A172 (cell line): ENCODE measurements around the gene NKX1-1. TPM values are rescaled to one million over a fixed set of nuclear protein-coding genes. Genes with fewer than 3 reads are reported as not detected.
"Not testable (repeated sequence)": the region's sequence is repeated elsewhere in the genome, so short reads cannot be mapped to it uniquely, and the experiment has no call there.

ENCODE experiments used
- DNase-seq: peaks from one replicate; pipeline ENCODE4 v3.0.0-alpha.2; 2015; ENCODE audit warnings: low spot score
- total RNA-seq: library from RNA; depleted of rRNA; stranded (reverse); fragments of >200 nt; shearing (Covaris generic); gene quantifications from 2 replicates; pipeline ENCODE4 v1.2.3, GENCODE V29; 2014; rRNA removed

Gene NKX1-1
- total RNA-seq: not detected in 2 replicates

DNA sequence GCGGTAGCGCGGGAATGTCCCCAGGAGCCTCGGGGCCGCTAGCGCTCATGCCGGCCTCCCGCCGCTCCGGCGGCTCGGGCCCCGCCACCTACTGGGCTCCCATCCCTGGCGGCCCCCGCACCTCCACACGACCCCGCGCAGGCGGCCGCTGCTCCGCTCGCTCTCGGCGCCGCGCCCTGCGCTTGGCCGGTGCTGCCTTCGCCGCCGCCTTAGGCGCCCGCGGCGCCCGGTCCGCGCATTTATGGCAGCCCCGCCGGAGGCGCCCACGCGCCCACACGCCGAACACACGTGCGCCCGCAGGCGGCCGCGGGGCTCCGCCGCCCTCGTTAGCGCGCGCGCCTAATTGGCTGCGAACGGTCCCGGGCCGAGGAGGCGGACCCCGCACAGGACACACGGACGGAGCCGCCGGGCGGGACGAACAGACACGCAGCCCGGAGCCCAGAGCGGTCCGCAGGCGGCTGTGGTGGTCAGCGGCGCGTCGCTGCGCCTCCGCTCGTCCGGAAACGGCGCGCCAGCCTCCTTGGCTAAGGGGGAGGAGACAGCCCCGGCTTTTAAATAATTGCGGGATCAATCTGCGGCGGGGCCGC, at the start of gene NKX1-1:
TSS of gene NKX1-1 (minus strand) at position 49 of the 587 bp plus-strand sequence. CDS start at position 49, 0 bp downstream.
- DNase-seq: no peak

- no peak for DNase-seq
Measured at GRCh38 chr4:1453731-1454130, 47.5 kb upstream of the NKX1-1 start.

- DNase-seq: no peak
Measured at GRCh38 chr4:1452431-1453051, 46.3 kb upstream of the NKX1-1 start.

GRCh38 chr4:1451752-1452122, 45.5 kb upstream of the NKX1-1 start:
- DNase-seq: no peak

GRCh38 chr4:1451106-1451751, 45.0 kb upstream of the NKX1-1 start:
- no peak for DNase-seq

DNA sequence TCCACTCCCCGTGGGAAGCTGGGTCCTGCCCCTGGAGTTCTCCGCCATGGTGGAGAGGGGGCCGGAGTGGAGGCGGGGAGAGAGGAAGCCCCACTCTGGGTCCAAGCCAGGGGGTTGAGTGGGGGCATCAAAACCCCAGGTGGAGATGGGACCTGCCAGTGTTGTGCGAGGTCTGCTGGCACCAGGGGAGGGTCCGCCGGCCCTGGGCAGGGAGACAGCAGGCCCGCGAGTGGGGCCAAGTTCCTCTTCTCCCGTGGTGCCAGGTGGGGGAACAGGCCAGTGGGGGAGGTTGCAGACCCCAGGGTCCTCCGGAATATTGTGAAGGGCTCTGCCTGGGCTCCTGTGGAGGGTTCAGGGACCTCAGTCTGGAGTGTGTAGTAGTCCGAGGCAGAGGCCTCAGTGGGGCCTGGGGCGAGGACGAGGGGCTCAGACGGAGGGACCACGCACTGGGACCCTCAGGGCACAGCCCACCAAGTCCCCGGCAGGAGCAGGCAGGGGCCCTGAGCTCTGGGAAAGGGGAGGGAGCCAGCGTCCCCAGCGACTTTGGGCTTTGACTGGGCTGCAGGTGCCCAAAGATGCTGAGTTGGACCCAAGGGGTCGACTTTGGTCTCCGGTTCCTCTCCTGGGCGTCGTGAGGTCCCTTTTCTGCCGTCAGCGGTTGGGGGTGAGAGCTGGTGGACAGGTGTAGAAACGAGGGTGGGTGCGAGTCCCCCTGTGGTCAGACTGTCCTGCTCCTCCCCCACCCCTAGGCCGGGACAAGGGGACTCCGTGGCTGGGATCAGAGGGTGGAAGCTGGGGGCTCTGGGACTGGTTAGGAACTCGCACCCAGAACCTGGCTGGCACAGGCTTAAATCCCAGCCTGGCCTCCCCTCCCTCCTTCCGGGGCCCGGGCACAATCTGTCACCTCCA, 43.8 kb upstream of the NKX1-1 start:
- DNase-seq: no peak

DNA sequence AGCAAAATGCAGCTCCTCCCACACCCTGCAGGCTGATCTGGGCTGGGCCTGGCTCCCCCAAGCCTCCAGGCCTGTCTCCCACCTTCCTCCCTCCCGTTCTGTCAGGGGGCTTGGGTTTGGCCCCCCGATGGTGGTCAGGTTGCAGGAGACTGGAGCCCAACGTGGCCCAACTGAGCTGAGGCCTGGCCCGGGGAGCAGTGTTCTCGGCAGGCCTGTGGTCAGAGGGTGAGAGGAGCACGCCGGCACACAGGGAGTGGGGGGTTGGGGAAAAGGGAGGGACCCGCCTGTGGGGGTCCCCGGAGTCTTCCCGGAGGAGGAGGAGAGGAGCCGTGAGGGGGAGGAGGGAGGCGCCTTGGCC, 43.2 kb upstream of the NKX1-1 start:
- no peak for DNase-seq

- no peak for DNase-seq
Measured at GRCh38 chr4:1448589-1449420, 42.6 kb upstream of the NKX1-1 start.

GRCh38 chr4:1447676-1448588, 41.7 kb upstream of the NKX1-1 start:
- DNase-seq: no peak

DNA sequence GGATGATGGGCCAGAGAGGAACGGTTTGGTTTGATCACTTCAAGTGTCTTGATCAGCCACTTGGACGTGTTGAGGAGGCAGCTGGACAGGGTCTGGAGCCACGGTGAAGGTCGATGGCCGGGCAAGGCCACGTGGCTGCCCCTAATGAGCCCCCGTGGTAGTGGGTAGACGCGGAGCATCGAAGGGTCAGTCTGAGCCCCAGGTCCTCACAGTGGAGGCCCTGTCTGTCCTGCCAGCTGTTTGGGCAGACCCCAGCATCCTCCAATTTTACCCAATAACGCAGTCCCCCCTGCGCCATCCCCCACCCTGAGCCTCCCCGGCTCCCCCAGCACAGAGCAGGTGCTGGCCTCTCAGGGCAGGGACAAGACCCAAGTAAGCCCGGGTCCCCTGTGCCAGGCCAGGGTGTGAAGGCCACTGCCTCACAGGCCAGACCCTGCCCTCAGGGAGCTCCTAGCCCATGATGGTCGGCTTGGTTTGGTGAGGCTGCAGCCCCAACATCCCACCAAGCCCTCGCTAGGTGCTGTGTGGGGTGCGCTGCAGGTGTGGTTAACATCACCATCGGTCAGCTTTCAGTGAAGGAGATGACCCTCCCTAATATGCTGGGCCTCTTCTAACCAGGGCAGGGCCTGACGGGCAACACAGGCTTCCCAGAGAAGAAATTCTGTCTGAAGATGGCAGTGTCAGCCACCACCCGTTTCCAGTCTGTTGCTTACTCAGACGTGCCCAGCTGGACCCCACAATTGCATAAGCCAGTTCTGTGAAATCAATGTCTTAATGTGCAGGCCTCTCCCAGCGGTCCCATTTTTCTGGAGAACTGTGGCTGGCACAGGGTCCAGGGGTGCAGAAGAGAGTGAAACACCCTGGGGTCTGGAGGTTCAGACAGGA, 40.5 kb upstream of the NKX1-1 start:
- no peak for DNase-seq

GRCh38 chr4:1445716-1446445, 39.6 kb upstream of the NKX1-1 start:
- no peak for DNase-seq

- DNase-seq: not testable (repeated sequence)
Measured at GRCh38 chr4:1443688-1444172, 37.5 kb upstream of the NKX1-1 start.

- no peak for DNase-seq
Measured at GRCh38 chr4:1427010-1427409, 20.8 kb upstream of the NKX1-1 start.

GRCh38 chr4:1421657-1422056, 15.4 kb upstream of the NKX1-1 start:
- DNase-seq: no peak

- DNase-seq: no peak
Measured at GRCh38 chr4:1419708-1420107, 13.5 kb upstream of the NKX1-1 start.

DNA sequence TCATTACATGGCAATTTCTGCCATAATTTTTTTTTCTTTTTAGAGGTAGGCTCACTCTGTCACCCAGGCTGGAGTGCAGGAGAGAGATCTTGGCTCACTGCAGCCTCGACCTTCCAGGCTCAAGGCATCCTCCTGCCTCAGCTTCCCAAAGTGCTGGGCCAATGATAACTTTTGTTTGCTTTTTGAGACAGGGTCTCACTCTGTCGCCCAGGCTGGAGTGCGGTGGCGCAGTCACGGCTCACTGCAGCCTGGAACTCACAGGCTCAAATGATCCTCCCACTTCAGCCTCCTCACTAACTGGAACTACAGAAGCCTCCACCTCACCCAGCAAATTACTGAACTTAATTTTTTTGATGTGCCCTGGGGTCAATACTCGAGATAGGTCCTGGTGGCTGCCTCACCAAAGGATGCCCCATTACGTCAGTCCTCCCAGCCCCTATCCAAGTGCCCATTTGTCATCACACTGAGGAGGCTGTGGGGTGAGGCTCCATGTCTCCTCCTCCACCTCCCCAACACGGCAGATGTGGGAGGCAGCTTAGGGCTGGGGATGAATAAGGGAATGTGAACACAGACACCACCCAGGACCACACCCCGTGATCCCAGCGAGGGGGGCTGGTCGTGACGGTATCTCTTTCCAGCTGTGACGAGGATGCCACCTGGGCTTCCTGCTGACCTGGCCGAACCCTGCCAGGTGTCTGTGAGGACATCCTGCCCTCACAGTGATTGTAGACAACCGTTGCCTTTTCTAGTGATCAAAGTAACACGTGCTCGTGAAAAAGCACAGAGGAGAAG, 12.4 kb upstream of the NKX1-1 start:
- DNase-seq: no peak

DNA sequence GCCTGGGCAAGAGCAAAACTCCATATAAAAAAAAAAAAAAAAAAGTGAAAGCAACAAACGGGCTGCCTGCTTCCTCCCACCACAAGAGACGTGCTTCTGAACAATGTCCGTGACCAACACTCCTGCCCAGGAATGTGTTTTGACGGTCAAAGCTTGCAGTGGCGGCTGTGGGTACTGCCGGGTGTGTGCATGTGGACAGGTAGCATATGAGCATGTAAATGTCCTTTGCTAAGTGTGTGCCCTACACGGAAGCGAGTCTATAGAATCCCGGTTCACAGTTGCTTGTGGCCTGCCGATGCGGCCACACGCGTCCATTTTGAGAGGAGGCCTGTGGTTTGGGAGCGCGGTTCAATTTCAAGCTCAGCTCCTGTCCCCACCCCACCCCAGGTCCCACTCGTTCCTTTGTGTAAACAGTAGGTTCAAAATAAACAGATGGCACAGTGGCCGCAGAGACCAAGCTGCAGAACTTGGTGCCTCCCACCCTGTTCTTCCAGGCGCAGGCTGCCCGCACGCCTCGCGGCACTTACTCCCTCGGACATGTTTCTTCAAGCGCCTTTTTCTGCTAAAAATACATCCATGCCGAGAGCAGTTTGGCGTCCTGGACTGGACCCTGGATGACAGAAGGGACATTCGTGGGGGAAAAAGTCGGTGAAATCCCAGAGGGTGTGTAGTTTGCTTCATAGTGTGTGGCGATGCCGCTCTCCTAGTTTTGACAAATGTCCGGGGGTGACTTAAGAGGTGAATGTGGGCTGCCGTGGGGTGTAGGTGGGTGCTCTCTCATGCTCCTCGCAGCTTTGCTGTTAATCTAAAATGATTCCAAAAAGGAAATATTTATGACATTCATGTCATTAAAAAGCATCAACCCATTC, 11.5 kb upstream of the NKX1-1 start:
- DNase-seq: no peak
